Ovary (tissue), 3 donors: ENCODE results near the gene R3HDM2.

ENCODE experiments used
- EP300 ChIP-seq: sonication (generic); formaldehyde crosslinking; IDR thresholded peaks from one replicate; pipeline ENCODE4 v1.6.1; 2017; ENCODE audit warnings: antibody characterized with exemption
- POLR2A ChIP-seq: fragments of 450-650 bp; IDR thresholded peaks from one replicate; pipeline ENCODE4 v1.6.1; 2017; ENCODE audit warnings: antibody characterized with exemption, mild to moderate bottlenecking, moderate library complexity
- TF ChIP-seq, protein P1 (sequence below), 3 donors: fragments of 450-650 bp in 2 of 3; fragments of 200-600 bp in 1 of 3; IDR thresholded peaks; one replicate each; pipeline versions ENCODE4 v1.5.1 to v1.8.0; 2016 to 2022; ENCODE audit warnings: antibody characterized with exemption in 3 of 3, mild to moderate bottlenecking in 1 of 3
- donor health status: DM: no; HTN: no; CAD: no.

DNA sequence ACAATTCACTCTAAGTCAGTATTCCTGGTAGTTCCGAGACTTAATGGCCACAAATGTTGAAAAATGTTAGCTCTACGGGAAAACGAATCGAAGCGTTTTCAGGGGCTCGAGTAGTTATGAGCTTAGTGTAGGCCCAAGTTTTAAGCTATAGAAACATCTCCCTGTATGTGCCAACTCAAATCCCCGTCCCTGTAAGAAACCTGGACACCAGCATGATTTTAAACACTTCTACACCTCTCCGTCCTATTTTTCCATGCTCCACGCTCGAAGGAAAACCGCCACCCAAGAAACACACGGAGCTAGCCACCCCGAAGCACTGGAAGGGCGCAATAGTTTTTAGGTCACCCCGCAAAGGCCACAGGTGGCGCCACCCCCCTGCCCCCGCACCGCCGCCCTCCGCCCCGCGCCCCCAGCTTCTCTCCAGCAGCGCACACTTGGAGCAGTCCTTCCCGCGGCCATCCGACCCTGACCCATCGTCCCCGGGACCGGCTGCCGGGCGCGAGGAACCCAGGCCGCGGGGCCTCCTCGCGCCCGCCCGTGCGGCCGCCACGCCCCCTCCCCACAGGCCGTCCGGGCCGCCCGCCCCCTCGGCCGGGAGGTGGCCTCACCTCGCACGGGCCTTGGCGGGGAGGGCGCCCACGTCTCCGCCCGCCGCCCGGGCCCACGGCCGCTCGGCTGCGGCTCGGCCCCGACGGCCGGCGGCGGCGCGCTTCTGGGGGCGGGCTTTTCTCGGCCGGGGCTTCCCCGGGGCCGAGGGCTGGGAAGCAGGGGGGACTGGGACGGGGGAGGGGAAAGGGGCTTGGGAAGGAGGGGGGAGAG, 522 bp downstream of the R3HDM2 start:
- TF ChIP-seq, protein P1, sequence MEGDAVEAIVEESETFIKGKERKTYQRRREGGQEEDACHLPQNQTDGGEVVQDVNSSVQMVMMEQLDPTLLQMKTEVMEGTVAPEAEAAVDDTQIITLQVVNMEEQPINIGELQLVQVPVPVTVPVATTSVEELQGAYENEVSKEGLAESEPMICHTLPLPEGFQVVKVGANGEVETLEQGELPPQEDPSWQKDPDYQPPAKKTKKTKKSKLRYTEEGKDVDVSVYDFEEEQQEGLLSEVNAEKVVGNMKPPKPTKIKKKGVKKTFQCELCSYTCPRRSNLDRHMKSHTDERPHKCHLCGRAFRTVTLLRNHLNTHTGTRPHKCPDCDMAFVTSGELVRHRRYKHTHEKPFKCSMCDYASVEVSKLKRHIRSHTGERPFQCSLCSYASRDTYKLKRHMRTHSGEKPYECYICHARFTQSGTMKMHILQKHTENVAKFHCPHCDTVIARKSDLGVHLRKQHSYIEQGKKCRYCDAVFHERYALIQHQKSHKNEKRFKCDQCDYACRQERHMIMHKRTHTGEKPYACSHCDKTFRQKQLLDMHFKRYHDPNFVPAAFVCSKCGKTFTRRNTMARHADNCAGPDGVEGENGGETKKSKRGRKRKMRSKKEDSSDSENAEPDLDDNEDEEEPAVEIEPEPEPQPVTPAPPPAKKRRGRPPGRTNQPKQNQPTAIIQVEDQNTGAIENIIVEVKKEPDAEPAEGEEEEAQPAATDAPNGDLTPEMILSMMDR (IDR thresholded peaks at IDR 0.05), result no peak
- TF ChIP-seq POLR2A (no peak), EP300 (no peak)
